ENCODE measurements around the gene HERPUD2. TPM values are rescaled to one million over a fixed set of nuclear protein-coding genes. Genes with fewer than 3 reads are reported as not detected.

Gene HERPUD2
- total and polyA plus RNA-seq, 2 donors (not counting 1 experiment from before 2014, with no cell fraction given) = 58.8 to 62.2 TPM

- Mint-ChIP-seq H3K9me3 (ENCODE audit: insufficient read depth) (no peaks in the 10 kb centered on the region), H3K4me1 (peaks cover 27% of the 10 kb centered on the region), H3K27ac (peak overlapping the region; percentile 16), H3K4me3 (no peak overlapping the region), H3K27me3 (no peaks in the 10 kb centered on the region)
- H3K4me1 ChIP-seq (ENCODE audit: control insufficient read depth in 2 of 2, insufficient read depth in 2 of 2, low read length in 2 of 2) = peaks cover 13 to 16% of the 10 kb centered on the region in 2 donors
- H3K4me2 ChIP-seq (replicated peaks; ENCODE audit: low read depth, low read length, poor library complexity, severe bottlenecking) = no peak overlapping the region
- no peak overlapping the region for H3K4me3 ChIP-seq (ENCODE audit: control extremely low read depth in 1 of 5, extremely low read depth in 1 of 5, insufficient read depth in 1 of 5, low read depth in 2 of 5, low read length in 4 of 5)
- H2AFZ ChIP-seq (ENCODE audit: insufficient read depth, low read depth, low read length, poor library complexity, severe bottlenecking) = no peak overlapping the region
- H3K27me3 ChIP-seq (replicated peaks in 1 of 4; ENCODE audit: control extremely low read depth in 1 of 4, control insufficient read depth in 3 of 4, insufficient read depth in 4 of 4, low read length in 3 of 4) = no peaks in the 10 kb centered on the region
- H3K9me3 ChIP-seq (ENCODE audit: control extremely low read depth in 1 of 3, control insufficient read depth in 2 of 3, insufficient read depth in 1 of 3, low read length in 2 of 3) = no peaks in the 10 kb centered on the region
- DNase-seq (no peak), ATAC-seq (ENCODE audit: low read depth) (no peak)
- no peak overlapping the region for H3K9ac ChIP-seq (ENCODE audit: low read length)
- no peaks in the 10 kb centered on the region for H3K79me2 ChIP-seq (ENCODE audit: control insufficient read depth, insufficient read depth, low read length)
- WGBS (ENCODE audit: insufficient coverage) = 90% methylated on average over 4 of the region's 5 CpGs
- TF ChIP-seq EZH2 (IDR thresholded peaks at IDR 0.05; ENCODE audit: borderline replicate concordance, insufficient read depth, low read depth, low read length, poor library complexity, severe bottlenecking) (no peak), CTCF (IDR thresholded peaks at IDR 0.05) (no peak)
- H3K27ac ChIP-seq (ENCODE audit: low read length in 2 of 2) = no peak overlapping the region
- H3K36me3 ChIP-seq (replicated peaks in 1 of 2; ENCODE audit: control extremely low read depth in 1 of 2, control insufficient read depth in 1 of 2, extremely low read depth in 1 of 2, insufficient read depth in 2 of 2, low read length in 1 of 2) = no peaks in the 10 kb centered on the region
- no peaks in the 10 kb centered on the region for H4K20me1 ChIP-seq (ENCODE audit: control insufficient read depth, insufficient read depth, low read length, poor library complexity, severe bottlenecking)
- ChIA-PET POLR2A (interaction anchor here (0.7 to 1.6 kb wide), 2 partner anchors 9 to 13 kb away, joined by 3 to 4 read pairs; no protein-coding TSS in a partner anchor), CTCF (interaction anchor here (1.3 to 8.0 kb wide), 3 partner anchors 10 to 86 kb away, joined by 3 to 96 read pairs (median 96); partner anchors contain the start of gene SEPTIN7)
- intact Hi-C loops (cut with micrococcal nuclease) = loop anchor here (5.0 kb wide), 1 partner anchor 41 kb away; no protein-coding TSS in a partner anchor
These were observed 21.3 kb upstream of the HERPUD2 start for GRCh38 chr7:35716038-35716803.

GRCh38 chr7:35714862-35715261 lies 19.9 kb upstream of the HERPUD2 start:
- ChIA-PET POLR2A (interaction anchor here (0.7 to 1.1 kb wide), 2 partner anchors 8 to 12 kb away, joined by 3 to 4 read pairs; no protein-coding TSS in a partner anchor), CTCF (interaction anchor here (1.8 to 8.0 kb wide), 3 partner anchors 12 to 192 kb away, joined by 6 to 96 read pairs (median 96); partner anchors contain the start of gene SEPTIN7)
- intact Hi-C loops (cut with micrococcal nuclease) = loop anchor here (2.0 to 5.0 kb wide), 2 partner anchors 14 to 42 kb away; no protein-coding TSS in a partner anchor
- no peaks in the 10 kb centered on the region for H3K9me3 ChIP-seq (ENCODE audit: control extremely low read depth in 1 of 3, control insufficient read depth in 2 of 3, insufficient read depth in 1 of 3, low read length in 2 of 3)
- H3K27ac ChIP-seq (ENCODE audit: low read length in 2 of 2) = no peak overlapping the region
- TF ChIP-seq EZH2 (IDR thresholded peaks at IDR 0.05; ENCODE audit: borderline replicate concordance, insufficient read depth, low read depth, low read length, poor library complexity, severe bottlenecking) = no peak
- no peak for TF ChIP-seq CTCF (IDR thresholded peaks at IDR 0.05)
- no peak overlapping the region for H3K4me3 ChIP-seq (ENCODE audit: control extremely low read depth in 1 of 5, extremely low read depth in 1 of 5, insufficient read depth in 1 of 5, low read depth in 2 of 5, low read length in 4 of 5)
- peak overlapping the region; percentile 22 for H3K27ac Mint-ChIP-seq
- H3K36me3 ChIP-seq (replicated peaks in 1 of 2; ENCODE audit: control extremely low read depth in 1 of 2, control insufficient read depth in 1 of 2, extremely low read depth in 1 of 2, insufficient read depth in 2 of 2, low read length in 1 of 2) = no peaks in the 10 kb centered on the region
- H3K9me3 Mint-ChIP-seq (ENCODE audit: insufficient read depth) = no peaks in the 10 kb centered on the region
- H3K4me1 Mint-ChIP-seq = peaks cover 23% of the 10 kb centered on the region
- H4K20me1 ChIP-seq (ENCODE audit: control insufficient read depth, insufficient read depth, low read length, poor library complexity, severe bottlenecking) = no peaks in the 10 kb centered on the region
- H3K27me3 Mint-ChIP-seq = no peaks in the 10 kb centered on the region
- H2AFZ ChIP-seq (ENCODE audit: insufficient read depth, low read depth, low read length, poor library complexity, severe bottlenecking) = peak overlapping the region; percentile 26
- ATAC-seq (ENCODE audit: low read depth) (peak; percentile 58), DNase-seq (peak; percentile 24)
- H3K79me2 ChIP-seq (ENCODE audit: control insufficient read depth, insufficient read depth, low read length) = peaks cover 6% of the 10 kb centered on the region
- H3K9ac ChIP-seq (ENCODE audit: low read length) = no peak overlapping the region
- no peak overlapping the region for H3K4me3 Mint-ChIP-seq
- no peak overlapping the region for H3K4me2 ChIP-seq (replicated peaks; ENCODE audit: low read depth, low read length, poor library complexity, severe bottlenecking)
- no peaks in the 10 kb centered on the region for H3K27me3 ChIP-seq (replicated peaks in 1 of 4; ENCODE audit: control extremely low read depth in 1 of 4, control insufficient read depth in 3 of 4, insufficient read depth in 4 of 4, low read length in 3 of 4)
- peaks cover 13 to 18% of the 10 kb centered on the region in 2 donors for H3K4me1 ChIP-seq (ENCODE audit: control insufficient read depth in 2 of 2, insufficient read depth in 2 of 2, low read length in 2 of 2)
- no CpG with 5 or more reads among the region's 1 CpG for WGBS (ENCODE audit: insufficient coverage)
